T-cell (primary cell): ENCODE measurements around the gene SH3GLB1. TPM values are rescaled to one million over a fixed set of nuclear protein-coding genes. Genes with fewer than 3 reads are reported as not detected.
A peak's percentile ranks its signal among the peaks of the same experiment; 100 is the strongest.

Experiments used
- ATAC-seq, 4 experiments: fragments of 200-7000 bp in 3 of 4; fragments of 150-1000 bp in 1 of 4; cut with Tn5 transposase; replicated peaks in 1 of 4; 1 replicate in 3 of 4; 2 replicates in 1 of 4; pipeline ENCODE4 v1.10.0; 2021; ENCODE audit warnings: moderate library complexity in 3 of 4, mild to moderate bottlenecking in 2 of 4, moderate number of reproducible peaks in 1 of 4
- CTCF ChIA-PET, 2 donors: fragments of 300-600 bp; sonication (Branson Sonifier 250); formaldehyde crosslinking; loops; one replicate each; lab custom pipeline; 2022; ENCODE audit warnings: antibody characterized with exemption in 2 of 2; lab: Charles Lee
- POLR2A ChIA-PET, 2 donors: fragments of 300-600 bp; sonication (Branson Sonifier 250); formaldehyde crosslinking; loops; one replicate each; lab custom pipeline; 2022; ENCODE audit warnings: antibody characterized with exemption in 2 of 2; lab: Charles Lee
- DNase-seq, 35 experiments: peaks; one replicate each; pipeline versions ENCODE4 v3.0.0 to v3.0.0-alpha.2; 2013 to 2023
- H3K27ac ChIP-seq: one replicate; pipeline ENCODE4 v1.5.1; 2013; ENCODE audit warnings: low read length
- H3K27me3 ChIP-seq, 2 experiments: replicated peaks in 1 of 2; 1 replicate in 1 of 2; 2 replicates in 1 of 2; pipeline versions ENCODE4 v1.6.1 to v1.7.0; 2013; ENCODE audit warnings: low read length in 1 of 2, mixed read lengths in 1 of 2; ENCODE audit not compliant: control insufficient read depth in 2 of 2, insufficient read depth in 2 of 2; ENCODE audit errors: extremely low read depth in 1 of 2
- H3K36me3 ChIP-seq, 2 donors: 1 replicate in 1 of 2; 2 replicates in 1 of 2; pipeline versions ENCODE4 v1.6.1 to v1.7.0; 2013; ENCODE audit warnings: low read length in 1 of 2; ENCODE audit not compliant: control insufficient read depth in 2 of 2, insufficient read depth in 1 of 2; ENCODE audit errors: extremely low read depth in 1 of 2
- H3K4me1 ChIP-seq, 2 experiments: 1 replicate in 1 of 2; 2 replicates in 1 of 2; pipeline versions ENCODE4 v1.6.1 to v1.7.0; 2013; ENCODE audit warnings: low read length in 2 of 2, mixed read lengths in 1 of 2; ENCODE audit not compliant: insufficient read depth in 2 of 2, control insufficient read depth in 1 of 2; ENCODE audit errors: extremely low read depth in 1 of 2
- H3K4me3 ChIP-seq, 2 donors: 1 replicate in 1 of 2; 2 replicates in 1 of 2; pipeline versions ENCODE4 v1.5.1 to v1.7.0; 2013; ENCODE audit warnings: mild to moderate bottlenecking in 2 of 2, low read length in 1 of 2, moderate library complexity in 1 of 2; ENCODE audit not compliant: control insufficient read depth in 1 of 2; ENCODE audit errors: extremely low read depth in 1 of 2
- H3K9me3 ChIP-seq: 2 replicates; pipeline ENCODE4 v1.7.0; 2013
- H3K27ac Mint-ChIP-seq, 2 donors: one replicate each; pipeline ENCODE4 v1.8.0; 2020 to 2021; ENCODE audit warnings: mild to moderate bottlenecking in 2 of 2, mixed read lengths in 2 of 2
- H3K27me3 Mint-ChIP-seq, 2 donors: one replicate each; pipeline ENCODE4 v1.8.0; 2021 to 2022; ENCODE audit warnings: mixed read lengths in 2 of 2
- H3K36me3 Mint-ChIP-seq: one replicate; pipeline ENCODE4 v1.8.0; 2021; ENCODE audit warnings: mixed read lengths
- H3K4me1 Mint-ChIP-seq, 3 donors: one replicate each; pipeline ENCODE4 v1.8.0; 2020 to 2022; ENCODE audit warnings: mixed read lengths in 3 of 3, mild to moderate bottlenecking in 1 of 3
- H3K4me3 Mint-ChIP-seq, 3 donors: one replicate each; pipeline ENCODE4 v1.8.0; 2020 to 2022; ENCODE audit warnings: mild to moderate bottlenecking in 3 of 3, mixed read lengths in 3 of 3, moderate library complexity in 3 of 3
- H3K9me3 Mint-ChIP-seq, 3 donors: one replicate each; pipeline ENCODE4 v1.8.0; 2020 to 2022; ENCODE audit warnings: mixed read lengths in 3 of 3
- WGBS: methylation state at CpG from one replicate; pipeline ENCODE4 v1.1.5; 2013; ENCODE audit warnings: missing lambda C conversion rate; ENCODE audit not compliant: insufficient coverage; 5-methylcytosine and 5-hydroxymethylcytosine counted together
- total RNA-seq, 35 experiments: library from RNA in 6 of 35; stranded (reverse) in 6 of 35; fragments of 120-200 nt in 1 of 35; gene quantifications; one replicate each; pipeline versions ENCODE4 v1.2.1 to v1.2.4 and lab custom pipeline; 2013 to 2026

Gene SH3GLB1
- total RNA-seq, 5 donors from 2014 or later (not counting 1 experiment from before 2014, with no cell fraction given), result 42.2 to 48.0 (median 45.8) TPM

DNA sequence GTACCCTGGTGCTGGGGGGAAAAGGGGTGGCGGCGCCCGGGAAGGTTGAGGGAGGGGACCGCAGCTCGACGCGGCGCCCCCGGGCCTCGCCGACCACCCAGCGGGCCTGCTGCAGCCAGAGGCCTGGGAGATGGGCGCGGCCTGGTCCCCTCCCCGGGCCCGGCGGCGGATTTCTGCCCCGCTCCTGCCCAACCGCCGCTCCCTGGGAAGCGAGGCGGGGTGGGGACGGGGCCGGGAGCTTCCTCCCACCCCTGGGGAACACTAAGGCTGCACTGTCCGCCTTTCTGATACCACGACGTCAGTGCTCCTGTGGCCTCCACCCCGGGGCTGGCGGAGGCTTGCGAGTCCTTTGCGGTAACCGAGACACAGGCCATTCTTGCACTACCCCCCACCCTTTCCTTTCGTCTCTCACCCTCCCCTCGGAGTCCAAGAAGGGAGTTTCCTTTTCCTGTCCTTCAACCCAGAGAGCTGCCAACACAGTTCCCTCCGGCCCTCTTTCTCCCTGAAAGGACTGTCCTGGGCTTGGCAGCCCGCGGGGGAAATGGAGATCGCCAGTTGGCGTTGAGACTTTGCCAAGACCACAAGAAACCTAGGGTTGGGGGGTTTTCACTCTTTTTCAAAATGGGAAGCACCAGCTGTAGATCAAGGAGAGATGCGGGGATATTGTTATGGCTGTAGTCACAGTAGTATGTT lies 742 bp downstream of the SH3GLB1 start:
- CTCF ChIA-PET, result interaction anchor here (0.5 to 5.4 kb wide), 46 partner anchors 9 to 625 kb away, joined by 3 to 65 read pairs (median 5); partner anchors contain the start of genes HS2ST1 (in 1 of the 2), ODF2L (in 1 of the 2) and SELENOF (in 1 of the 2)
- Histone ChIP-seq H3K4me3 (peak overlapping the region; percentile 93 to 99), H3K4me1 (peaks cover 4 to 17% of the 10 kb centered on the region in 2 experiments), H3K9me3 (no peaks in the 10 kb centered on the region), H3K27me3 (no peaks in the 10 kb centered on the region), H3K36me3 (no peaks in the 10 kb centered on the region), H3K27ac (peak overlapping the region; percentile 87)
- DNase-seq (peak in 28 of 35 experiments; percentile 7 to 58 (median 22)), ATAC-seq (peak; percentile 5 to 11 (median 6))
- Mint-ChIP-seq H3K4me3 (peak overlapping the region; percentile 90 to 98 (median 98)), H3K36me3 (peaks cover 6% of the 10 kb centered on the region), H3K9me3 (no peaks in the 10 kb centered on the region), H3K4me1 (peaks cover 51 to 66% (median 58%) of the 10 kb centered on the region in 3 donors), H3K27ac (peak overlapping the region; percentile 96 to 97), H3K27me3 (no peaks in the 10 kb centered on the region)
- POLR2A ChIA-PET, result interaction anchor here (0.6 to 2.4 kb wide), 9 partner anchors 9 to 341 kb away, joined by 3 to 9 read pairs (median 5); no protein-coding TSS in a partner anchor
- WGBS, result under 1% methylated on average over 33 of the region's 41 CpGs

- Mint-ChIP-seq H3K4me3 (peak overlapping the region; percentile 90 to 98 (median 98)), H3K27me3 (no peaks in the 10 kb centered on the region), H3K36me3 (peaks cover 6% of the 10 kb centered on the region), H3K27ac (peak overlapping the region; percentile 93 to 96), H3K4me1 (peaks cover 56 to 70% (median 62%) of the 10 kb centered on the region in 3 donors), H3K9me3 (no peaks in the 10 kb centered on the region)
- peak overlapping the region; percentile 87 for H3K27ac ChIP-seq
- ChIA-PET POLR2A (interaction anchor here in 1 of 2 donors (1.0 to 2.4 kb wide), 4 partner anchors 8 to 15 kb away, joined by 3 to 9 read pairs (median 7); no protein-coding TSS in a partner anchor), CTCF (interaction anchor here (0.5 to 5.4 kb wide), 13 partner anchors 10 to 232 kb away, joined by 3 to 65 read pairs (median 7); partner anchors contain the start of genes HS2ST1 (in 1 of the 2) and SELENOF (in 1 of the 2))
- H3K36me3 ChIP-seq, result no peaks in the 10 kb centered on the region
- DNase-seq (peak in 1 of 35 experiments; percentile 4), ATAC-seq (no peak)
- H3K27me3 ChIP-seq, result no peaks in the 10 kb centered on the region
- H3K4me1 ChIP-seq, result peaks cover 4 to 17% of the 10 kb centered on the region in 2 experiments
- WGBS, result no CpG with 5 or more reads among the region's 4 CpGs
- H3K4me3 ChIP-seq, result peak overlapping the region; percentile 93 to 99
- H3K9me3 ChIP-seq, result no peaks in the 10 kb centered on the region
These were observed 1.2 kb downstream of the SH3GLB1 start for GRCh38 chr1:86705665-86705985.

- Mint-ChIP-seq H3K4me3 (peak overlapping the region; percentile 90 to 98 (median 98)), H3K4me1 (peaks cover 60 to 72% (median 65%) of the 10 kb centered on the region in 3 donors), H3K9me3 (no peaks in the 10 kb centered on the region), H3K27ac (peak overlapping the region; percentile 57 to 96), H3K27me3 (no peaks in the 10 kb centered on the region), H3K36me3 (peaks cover 6% of the 10 kb centered on the region)
- no CpG with 5 or more reads among the region's 2 CpGs for WGBS
- ChIA-PET POLR2A (interaction anchor here (0.6 to 2.4 kb wide), 4 partner anchors 7 to 331 kb away, joined by 3 to 9 read pairs (median 7); no protein-coding TSS in a partner anchor), CTCF (interaction anchor here (0.5 to 5.4 kb wide), 13 partner anchors 10 to 208 kb away, joined by 3 to 65 read pairs (median 4); partner anchors contain the start of genes HS2ST1 (in 1 of the 2) and SELENOF (in 1 of the 2))
- ATAC-seq, result no peak
- Histone ChIP-seq H3K27ac (no peak overlapping the region), H3K4me3 (peak overlapping the region in 1 of 2 donors; percentile 93), H3K4me1 (peaks cover 4 to 17% of the 10 kb centered on the region in 2 experiments), H3K9me3 (no peaks in the 10 kb centered on the region), H3K36me3 (no peaks in the 10 kb centered on the region), H3K27me3 (no peaks in the 10 kb centered on the region)
- no peak for DNase-seq
These were observed 1.8 kb downstream of the SH3GLB1 start for GRCh38 chr1:86706018-86706635.

- Mint-ChIP-seq H3K4me1 (peaks cover 54 to 65% (median 62%) of the 10 kb centered on the region in 3 donors), H3K36me3 (peaks cover 6% of the 10 kb centered on the region), H3K27ac (no peak overlapping the region), H3K27me3 (no peaks in the 10 kb centered on the region), H3K9me3 (no peaks in the 10 kb centered on the region), H3K4me3 (peak overlapping the region in 1 of 3 donors; percentile 9)
- WGBS, result 0% methylated on average over 1 of the region's 1 CpG
- Histone ChIP-seq H3K9me3 (no peaks in the 10 kb centered on the region), H3K27ac (no peak overlapping the region), H3K36me3 (no peaks in the 10 kb centered on the region), H3K4me1 (peaks cover 4 to 12% of the 10 kb centered on the region in 2 experiments), H3K4me3 (no peak overlapping the region), H3K27me3 (no peaks in the 10 kb centered on the region)
- ATAC-seq (no peak), DNase-seq (no peak)
- ChIA-PET POLR2A (interaction anchor here in 1 of 2 donors (0.6 kb wide), 1 partner anchor 206 kb away, joined by 4 read pairs; the partner anchor contains the start of gene HS2ST1), CTCF (interaction anchor here in 1 of 2 donors (0.6 to 1.5 kb wide), 5 partner anchors 16 to 1511 kb away, joined by 3 to 4 read pairs (median 3); partner anchors contain the start of gene ODF2L)
These were observed 4.5 kb downstream of the SH3GLB1 start for GRCh38 chr1:86708920-86709319.

GRCh38 chr1:86712088-86712860 lies 7.9 kb downstream of the SH3GLB1 start:
- Histone ChIP-seq H3K4me1 (peaks cover 4 to 7% of the 10 kb centered on the region in 2 experiments), H3K27me3 (no peaks in the 10 kb centered on the region), H3K36me3 (peaks cover 0 to 8% of the 10 kb centered on the region in 2 donors), H3K27ac (no peak overlapping the region), H3K9me3 (no peaks in the 10 kb centered on the region), H3K4me3 (no peak overlapping the region)
- H3K9me3 Mint-ChIP-seq, result no peaks in the 10 kb centered on the region
- POLR2A ChIA-PET, result no interaction called here
- CTCF ChIA-PET, result interaction anchor here in 1 of 2 donors (0.7 kb wide), 1 partner anchor 8 kb away, joined by 3 read pairs; the partner anchor contains the start of gene SH3GLB1
- no peaks in the 10 kb centered on the region for H3K27me3 Mint-ChIP-seq
- no CpG with 5 or more reads among the region's 2 CpGs for WGBS
- H3K36me3 Mint-ChIP-seq, result peaks cover 9% of the 10 kb centered on the region
- H3K4me3 Mint-ChIP-seq, result no peak overlapping the region
- H3K27ac Mint-ChIP-seq, result no peak overlapping the region
- peaks cover 48 to 71% (median 70%) of the 10 kb centered on the region in 3 donors for H3K4me1 Mint-ChIP-seq
- ATAC-seq, result no peak
- DNase-seq, result no peak
